RCC 7860 (cell line): ENCODE measurements around the gene DUOX1.

Experiments used
- DNase-seq: peaks from one replicate; pipeline ENCODE4 v3.0.0-alpha.2; 2015; ENCODE audit warnings: low spot score
- FAIRE-seq: peaks from 2 replicates; lab custom pipeline; 2012; peaks lifted over from hg19 to GRCh38; lab: Jason Lieb, UNC

DUOX1 gene

GRCh38 chr15:45139770-45140169 lies 10.0 kb downstream of the DUOX1 start:
- DNase-seq (no peak), FAIRE-seq (no peak)

GRCh38 chr15:45140557-45141250 lies 10.9 kb downstream of the DUOX1 start:
- no peak for FAIRE-seq
- DNase-seq: no peak

GRCh38 chr15:45141386-45141785 lies 11.6 kb downstream of the DUOX1 start:
- FAIRE-seq (no peak), DNase-seq (no peak)

GRCh38 chr15:45143056-45143455 lies 13.3 kb downstream of the DUOX1 start:
- DNase-seq: no peak
- no peak for FAIRE-seq

GRCh38 chr15:45143946-45144345 lies 14.2 kb downstream of the DUOX1 start:
- FAIRE-seq: no peak
- DNase-seq: no peak

- DNase-seq (no peak), FAIRE-seq (no peak)
Measured at GRCh38 chr15:45144775-45145174, 15.0 kb downstream of the DUOX1 start.

GRCh38 chr15:45146405-45146804 lies 16.6 kb downstream of the DUOX1 start:
- DNase-seq (no peak), FAIRE-seq (no peak)

GRCh38 chr15:45147606-45148005 lies 17.8 kb downstream of the DUOX1 start:
- DNase-seq: no peak
- FAIRE-seq: no peak

GRCh38 chr15:45148076-45149059 lies 18.6 kb downstream of the DUOX1 start:
- FAIRE-seq: no peak

GRCh38 chr15:45149060-45149459 lies 19.3 kb downstream of the DUOX1 start:
- no peak for FAIRE-seq

More at GRCh38 chr15:45148076-45149059, 18.6 kb downstream of the DUOX1 start:
- DNase-seq: no peak

GRCh38 chr15:45150481-45150880 lies 20.7 kb downstream of the DUOX1 start:
- no peak for DNase-seq
- FAIRE-seq: no peak

More at GRCh38 chr15:45149060-45149459, 19.3 kb downstream of the DUOX1 start:
- DNase-seq: no peak

GRCh38 chr15:45150997-45151396 lies 21.2 kb downstream of the DUOX1 start:
- FAIRE-seq: no peak
- no peak for DNase-seq

- no peak for DNase-seq
- no peak for FAIRE-seq
Measured at GRCh38 chr15:45151998-45152828, 22.4 kb downstream of the DUOX1 start.

GRCh38 chr15:45155739-45156138 lies 25.9 kb downstream of the DUOX1 start:
- FAIRE-seq (no peak), DNase-seq (no peak)

- no peak for FAIRE-seq
- DNase-seq: no peak
Measured at GRCh38 chr15:45156744-45157455, 27.1 kb downstream of the DUOX1 start.

- FAIRE-seq: no peak
- no peak for DNase-seq
Measured at GRCh38 chr15:45157974-45158373, 28.2 kb downstream of the DUOX1 start.

GRCh38 chr15:45161666-45162065 lies 31.9 kb downstream of the DUOX1 start:
- DNase-seq: no peak
- no peak for FAIRE-seq

- no peak for FAIRE-seq
- DNase-seq: peak; percentile 68
Measured at GRCh38 chr15:45162771-45163507, 33.1 kb downstream of the DUOX1 start.

GRCh38 chr15:45163508-45163856 lies 33.7 kb downstream of the DUOX1 start:
- DNase-seq (no peak), FAIRE-seq (no peak)

- DNase-seq (no peak), FAIRE-seq (no peak)
Measured at GRCh38 chr15:45164914-45165313, 35.1 kb downstream of the DUOX1 start.
